CD4-positive, alpha-beta T cell (primary cell): ENCODE results near the gene EPB41L3. TPM values are rescaled to one million over a fixed set of nuclear protein-coding genes. Genes with fewer than 3 reads are reported as not detected.

Source experiments
- ATAC-seq: fragments of 200-7000 bp; cut with Tn5 transposase; one replicate; pipeline ENCODE4 v1.10.0; 2022; ENCODE audit warnings: mild to moderate bottlenecking; ENCODE audit not compliant: poor library complexity
- CTCF ChIA-PET: fragments of 350-600 bp; sonication (Branson Sonifier 250); formaldehyde crosslinking; loops from one replicate; lab custom pipeline; 2021; ENCODE audit warnings: antibody characterized with exemption, inconsistent platforms; lab: Charles Lee
- POLR2A ChIA-PET: fragments of 350-600 bp; sonication (Branson Sonifier 250); formaldehyde crosslinking; loops from one replicate; lab custom pipeline; 2021; ENCODE audit warnings: antibody characterized with exemption, inconsistent platforms; lab: Charles Lee
- DNase-seq, 14 experiments: peaks; one replicate each; pipeline ENCODE4 v3.0.0-alpha.2; 2013 to 2020; ENCODE audit warnings: mixed read lengths in 2 of 14
- H3K27ac ChIP-seq, 2 donors: one replicate each; pipeline versions ENCODE4 v1.5.1 to v1.7.0; 2013; ENCODE audit warnings: low read length in 2 of 2, low read depth in 1 of 2, mild to moderate bottlenecking in 1 of 2
- H3K27me3 ChIP-seq, 2 experiments: 1 replicate in 1 of 2; 2 replicates in 1 of 2; pipeline versions ENCODE4 v1.6.1 to v1.7.0; 2013; ENCODE audit warnings: low read length in 2 of 2, control low read depth in 1 of 2, mild to moderate bottlenecking in 1 of 2, moderate library complexity in 1 of 2; ENCODE audit not compliant: insufficient read depth in 2 of 2, control insufficient read depth in 1 of 2
- H3K36me3 ChIP-seq: one replicate; pipeline ENCODE4 v1.6.1; 2013; ENCODE audit warnings: low read length, control low read depth; ENCODE audit not compliant: insufficient read depth
- H3K4me1 ChIP-seq: one replicate; pipeline ENCODE4 v1.6.1; 2013; ENCODE audit warnings: low read length, control low read depth; ENCODE audit not compliant: insufficient read depth
- H3K4me3 ChIP-seq: one replicate; pipeline ENCODE4 v1.5.1; 2013; ENCODE audit warnings: mild to moderate bottlenecking, low read length, moderate library complexity
- H3K9me3 ChIP-seq, 2 experiments: 1 replicate in 1 of 2; 2 replicates in 1 of 2; pipeline versions ENCODE4 v1.6.1 to v1.7.0; 2013; ENCODE audit warnings: low read length in 2 of 2, mild to moderate bottlenecking in 2 of 2, control low read depth in 1 of 2, moderate library complexity in 1 of 2; ENCODE audit not compliant: control insufficient read depth in 1 of 2, insufficient read depth in 1 of 2
- H3K27ac Mint-ChIP-seq: one replicate; pipeline ENCODE4 v1.8.0; 2020; ENCODE audit warnings: mixed read lengths
- H3K27me3 Mint-ChIP-seq: one replicate; pipeline ENCODE4 v1.8.0; 2021; ENCODE audit warnings: mixed read lengths
- H3K36me3 Mint-ChIP-seq: one replicate; pipeline ENCODE4 v1.8.0; 2021; ENCODE audit warnings: low read depth, mixed read lengths
- H3K4me1 Mint-ChIP-seq: one replicate; pipeline ENCODE4 v1.8.0; 2021; ENCODE audit warnings: low read depth, mixed read lengths
- H3K4me3 Mint-ChIP-seq: one replicate; pipeline ENCODE4 v1.8.0; 2020; ENCODE audit warnings: mild to moderate bottlenecking, mixed read lengths
- H3K9me3 Mint-ChIP-seq: one replicate; pipeline ENCODE4 v1.8.0; 2020; ENCODE audit warnings: mixed read lengths
- CTCF ChIP-seq: fragments of 200-600 bp; IDR thresholded peaks from one replicate; pipeline ENCODE4 v1.8.0; 2022; ENCODE audit warnings: antibody characterized with exemption, mild to moderate bottlenecking
- intact Hi-C, 2 experiments: fragments of 100-400 bp; cut with DNase I in 1 of 2; cut with micrococcal nuclease in 1 of 2; formaldehyde crosslinking; loops; one replicate each; pipeline versions ENCODE4 v1.15.1 to v1.9.0; 2023 to 2025; cut with DNase I, micrococcal nuclease
- total RNA-seq, 174 experiments: library from RNA in 2 of 174; stranded (reverse) in 2 of 174; gene quantifications; one replicate each; pipeline ENCODE4 v1.2.3 and lab custom pipeline; 2021 to 2026

The EPB41L3 gene
- total RNA-seq, 2 experiments from 2014 or later: 10.9 to 11.2 TPM

GRCh38 chr18:5444847-5445246, 99.0 kb downstream of the EPB41L3 start:
- intact Hi-C loops: no loop called here
- Mint-ChIP-seq H3K9me3 (no peaks in the 10 kb centered on the region), H3K36me3 (no peaks in the 10 kb centered on the region), H3K27ac (no peak overlapping the region), H3K4me1 (no peaks in the 10 kb centered on the region), H3K4me3 (no peak overlapping the region), H3K27me3 (no peaks in the 10 kb centered on the region)
- Histone ChIP-seq H3K9me3 (no peaks in the 10 kb centered on the region), H3K36me3 (no peaks in the 10 kb centered on the region), H3K27ac (no peak overlapping the region), H3K4me3 (no peak overlapping the region), H3K4me1 (no peaks in the 10 kb centered on the region), H3K27me3 (no peaks in the 10 kb centered on the region)
- ChIA-PET POLR2A (no interaction called here), CTCF (no interaction called here)
- TF ChIP-seq CTCF: no peak
- ATAC-seq (no peak), DNase-seq (no peak)

GRCh38 chr18:5444269-5444668, 99.5 kb downstream of the EPB41L3 start:
- ATAC-seq: no peak
- POLR2A ChIA-PET: no interaction called here
- intact Hi-C loops: no loop called here

GRCh38 chr18:5439986-5440696, 103.7 kb downstream of the EPB41L3 start:
- Histone ChIP-seq H3K36me3 (no peaks in the 10 kb centered on the region), H3K27me3 (no peaks in the 10 kb centered on the region), H3K9me3 (no peaks in the 10 kb centered on the region), H3K27ac (no peak overlapping the region), H3K4me3 (no peak overlapping the region), H3K4me1 (no peaks in the 10 kb centered on the region)
- Mint-ChIP-seq H3K9me3 (no peaks in the 10 kb centered on the region), H3K4me3 (no peak overlapping the region), H3K36me3 (no peaks in the 10 kb centered on the region), H3K27me3 (no peaks in the 10 kb centered on the region), H3K27ac (no peak overlapping the region), H3K4me1 (no peaks in the 10 kb centered on the region)
- ChIA-PET POLR2A (no interaction called here), CTCF (no interaction called here)
- ATAC-seq (no peak), DNase-seq (peak in 2 of 14 experiments; percentile 16 to 31)
- intact Hi-C loops: no loop called here
- no peak for TF ChIP-seq CTCF

More at GRCh38 chr18:5444269-5444668, 99.5 kb downstream of the EPB41L3 start:
- H3K27me3 ChIP-seq: no peaks in the 10 kb centered on the region
- no peaks in the 10 kb centered on the region for H3K36me3 ChIP-seq
- H3K36me3 Mint-ChIP-seq: no peaks in the 10 kb centered on the region
- H3K9me3 ChIP-seq: no peaks in the 10 kb centered on the region
- H3K9me3 Mint-ChIP-seq: no peaks in the 10 kb centered on the region
- no peak for DNase-seq
- no peaks in the 10 kb centered on the region for H3K4me1 Mint-ChIP-seq
- no peak overlapping the region for H3K27ac ChIP-seq
- no peak for TF ChIP-seq CTCF
- H3K27ac Mint-ChIP-seq: no peak overlapping the region
- H3K4me3 ChIP-seq: no peak overlapping the region
- no peak overlapping the region for H3K4me3 Mint-ChIP-seq
- H3K27me3 Mint-ChIP-seq: no peaks in the 10 kb centered on the region
- no peaks in the 10 kb centered on the region for H3K4me1 ChIP-seq
- CTCF ChIA-PET: no interaction called here
